Breast epithelium (tissue), 3 donors: Measurements from ENCODE around the gene KCNJ4.

Experiments
- POLR2A ChIP-seq: fragments of 450-650 bp; IDR thresholded peaks from one replicate; pipeline ENCODE4 v1.6.1; 2016; ENCODE audit warnings: antibody characterized with exemption, mild to moderate bottlenecking, moderate library complexity
- POLR2AphosphoS5 ChIP-seq, 3 donors: sonication (generic); formaldehyde crosslinking; IDR thresholded peaks; one replicate each; pipeline ENCODE4 v1.6.1; 2017; ENCODE audit warnings: antibody characterized with exemption in 3 of 3
- TF ChIP-seq, protein P1 (sequence below), 3 donors: fragments of 450-650 bp; IDR thresholded peaks; one replicate each; pipeline ENCODE4 v1.5.1; 2016 to 2017; ENCODE audit warnings: antibody characterized with exemption in 3 of 3, mild to moderate bottlenecking in 3 of 3, moderate library complexity in 3 of 3

- no peak for TF ChIP-seq POLR2A
- TF ChIP-seq, protein P1, sequence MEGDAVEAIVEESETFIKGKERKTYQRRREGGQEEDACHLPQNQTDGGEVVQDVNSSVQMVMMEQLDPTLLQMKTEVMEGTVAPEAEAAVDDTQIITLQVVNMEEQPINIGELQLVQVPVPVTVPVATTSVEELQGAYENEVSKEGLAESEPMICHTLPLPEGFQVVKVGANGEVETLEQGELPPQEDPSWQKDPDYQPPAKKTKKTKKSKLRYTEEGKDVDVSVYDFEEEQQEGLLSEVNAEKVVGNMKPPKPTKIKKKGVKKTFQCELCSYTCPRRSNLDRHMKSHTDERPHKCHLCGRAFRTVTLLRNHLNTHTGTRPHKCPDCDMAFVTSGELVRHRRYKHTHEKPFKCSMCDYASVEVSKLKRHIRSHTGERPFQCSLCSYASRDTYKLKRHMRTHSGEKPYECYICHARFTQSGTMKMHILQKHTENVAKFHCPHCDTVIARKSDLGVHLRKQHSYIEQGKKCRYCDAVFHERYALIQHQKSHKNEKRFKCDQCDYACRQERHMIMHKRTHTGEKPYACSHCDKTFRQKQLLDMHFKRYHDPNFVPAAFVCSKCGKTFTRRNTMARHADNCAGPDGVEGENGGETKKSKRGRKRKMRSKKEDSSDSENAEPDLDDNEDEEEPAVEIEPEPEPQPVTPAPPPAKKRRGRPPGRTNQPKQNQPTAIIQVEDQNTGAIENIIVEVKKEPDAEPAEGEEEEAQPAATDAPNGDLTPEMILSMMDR (IDR thresholded peaks at IDR 0.05), result no peak
- TF ChIP-seq POLR2AphosphoS5 (IDR thresholded peaks at IDR 0.05), result no peak
These were observed 30.4 kb downstream of the KCNJ4 start for GRCh38 chr22:38424525-38425080.
